Activated T-helper 1 cell treated with anti-CD3 and anti-CD28 coated beads, Interleukin-2, amount 50 U/mL, for 16 hours (primary cell): ENCODE results near the gene ADAMTS14.
"Not testable (repeated sequence)": the region's sequence is repeated elsewhere in the genome, so short reads cannot be mapped to it uniquely, and the experiment has no call there.

Experiments
- DNase-seq, 2 donors: peaks; one replicate each; pipeline ENCODE4 v3.0.0-alpha.2; 2020; ENCODE audit warnings: low read depth in 1 of 2, low spot score in 1 of 2

Gene ADAMTS14

DNA sequence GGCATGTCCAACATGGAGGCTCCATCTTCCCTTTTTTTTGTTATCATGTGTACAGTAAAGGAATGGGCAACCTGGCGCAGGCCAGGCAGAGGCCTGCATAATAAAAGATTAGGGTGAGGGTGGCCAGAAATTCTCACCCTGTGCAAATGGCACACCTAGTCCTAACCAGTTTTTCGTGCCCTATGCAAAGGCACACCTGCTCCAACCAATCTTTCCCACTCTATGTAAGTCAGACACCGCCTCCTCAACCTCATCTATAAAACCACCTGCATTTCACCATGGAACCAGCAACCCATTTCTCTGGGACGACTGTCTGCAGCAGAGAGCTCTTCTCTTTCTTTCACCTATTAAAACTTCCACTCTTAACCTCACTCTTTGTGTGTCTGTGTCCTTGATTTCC, 96.8 kb downstream of the ADAMTS14 start:
- no peak for DNase-seq

DNA sequence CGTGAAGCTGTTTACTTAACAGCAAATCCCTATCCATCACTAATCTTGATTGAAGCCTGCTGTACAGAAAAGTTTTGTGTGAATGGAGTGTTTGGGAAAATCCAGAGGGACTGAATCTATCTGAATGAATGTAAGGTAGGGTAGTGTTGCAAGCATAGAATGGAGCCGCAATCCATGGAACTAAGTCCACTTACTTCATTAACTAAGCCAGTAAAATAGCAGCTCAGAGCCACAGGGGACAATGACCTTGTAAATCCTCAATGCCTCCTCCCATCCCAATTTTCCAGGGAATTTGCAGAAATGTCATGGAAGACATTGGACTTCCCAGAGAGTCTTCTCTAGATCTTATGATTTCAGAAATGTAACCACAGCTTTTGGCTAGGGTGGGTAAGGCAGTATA, 97.7 kb downstream of the ADAMTS14 start:
- DNase-seq, result no peak

DNA sequence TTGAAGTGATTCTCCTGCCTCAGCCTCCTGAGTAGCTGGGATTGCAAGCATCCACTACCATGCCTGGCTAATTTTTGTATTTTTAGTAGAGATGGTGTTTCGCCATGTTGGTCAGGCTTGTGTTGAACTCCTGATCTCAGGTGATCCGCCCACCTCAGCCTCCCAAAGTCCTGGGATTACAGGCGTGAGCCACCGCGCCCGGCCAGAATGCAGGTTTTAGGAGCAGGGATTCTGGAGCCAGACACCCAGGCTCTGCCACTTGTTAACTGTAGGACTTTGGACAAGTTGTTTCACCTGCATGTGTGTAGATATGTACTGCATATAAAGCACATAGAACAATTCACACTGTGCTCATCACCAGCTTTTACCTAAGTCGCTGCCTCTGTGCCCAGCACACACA, 98.2 kb downstream of the ADAMTS14 start:
- DNase-seq, result not testable (repeated sequence)

DNA sequence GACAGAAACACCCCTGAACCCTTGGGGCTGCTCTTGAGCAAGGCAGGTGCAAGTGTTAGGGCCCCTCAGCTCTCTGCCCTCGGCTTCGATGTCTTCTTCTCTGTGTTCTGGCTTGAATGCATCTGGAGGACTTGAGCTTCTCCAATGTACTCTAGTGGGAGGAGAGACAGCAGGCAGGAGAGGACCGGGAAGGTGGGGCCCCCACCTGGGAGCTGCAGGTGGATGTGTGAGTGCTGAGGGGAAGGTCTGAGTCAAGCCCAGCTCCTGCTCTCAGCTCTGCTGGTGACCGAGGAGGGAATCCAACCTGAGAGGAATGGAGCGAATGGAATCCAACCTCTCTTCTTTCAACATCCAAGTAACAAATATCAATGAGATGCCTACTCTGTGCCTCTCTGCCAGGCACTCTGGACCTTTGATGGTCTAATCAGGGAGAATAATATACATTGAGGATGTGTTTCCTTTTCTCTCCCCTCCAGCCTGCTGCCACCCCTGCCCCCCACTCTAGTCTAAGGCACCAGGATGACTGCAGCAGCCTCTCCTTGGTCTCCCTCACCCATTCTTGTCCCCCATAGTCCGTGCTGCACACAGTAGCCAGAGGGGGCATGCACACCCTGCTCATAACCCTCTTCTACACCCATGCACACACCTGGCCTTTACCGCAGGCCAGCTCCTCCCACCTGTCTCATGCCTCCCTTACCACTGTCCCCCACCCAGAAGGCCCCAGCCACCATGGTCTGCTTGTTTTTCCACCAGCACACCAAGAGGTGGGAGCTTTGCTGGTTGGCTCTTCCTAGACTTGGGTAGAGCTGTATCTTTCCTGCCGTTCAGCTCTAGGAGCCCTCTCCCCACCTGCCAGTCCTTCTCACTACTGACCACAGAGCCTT, 99.2 kb downstream of the ADAMTS14 start:
- DNase-seq, result no peak

DNA sequence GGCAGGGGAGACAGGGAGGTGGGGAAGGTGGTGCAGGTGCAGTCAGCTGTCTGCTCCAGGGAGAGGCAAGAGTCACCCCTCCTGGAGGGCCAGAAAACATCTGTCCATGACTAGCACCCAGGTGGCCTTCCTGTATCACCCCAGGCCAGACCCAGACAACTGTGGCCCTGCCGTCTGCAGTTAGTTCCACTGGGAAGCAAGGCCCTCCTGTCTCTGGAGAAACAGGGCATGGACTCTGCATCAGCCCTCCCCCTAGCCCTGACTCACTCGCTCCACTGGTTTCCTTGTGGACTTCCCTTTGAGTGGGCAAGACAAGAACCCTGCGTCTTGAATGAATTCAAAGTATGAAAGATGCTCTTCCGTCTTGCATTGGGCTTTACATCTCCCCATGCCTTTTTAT, 100.3 kb downstream of the ADAMTS14 start:
- DNase-seq, result no peak

DNA sequence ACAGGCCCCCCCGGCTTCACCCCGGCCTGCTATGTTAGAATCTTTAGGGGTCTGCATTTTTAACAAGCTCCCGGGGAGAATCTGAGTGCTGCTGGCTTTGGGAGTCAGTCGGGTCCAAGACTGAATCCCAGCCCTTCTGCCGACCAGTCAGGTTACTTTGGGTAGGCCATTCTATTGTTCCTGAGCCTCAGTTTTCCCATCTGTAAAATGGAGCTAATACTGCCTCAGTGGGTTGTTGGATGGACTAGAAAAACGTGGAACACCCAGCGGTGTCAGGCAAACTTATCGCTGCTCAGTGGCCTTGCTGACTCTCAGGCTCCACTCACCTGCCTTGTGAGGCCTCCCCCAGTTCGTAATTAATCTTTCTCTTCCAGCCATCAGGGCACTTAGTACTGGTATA, 101.2 kb downstream of the ADAMTS14 start:
- DNase-seq, result no peak

DNA sequence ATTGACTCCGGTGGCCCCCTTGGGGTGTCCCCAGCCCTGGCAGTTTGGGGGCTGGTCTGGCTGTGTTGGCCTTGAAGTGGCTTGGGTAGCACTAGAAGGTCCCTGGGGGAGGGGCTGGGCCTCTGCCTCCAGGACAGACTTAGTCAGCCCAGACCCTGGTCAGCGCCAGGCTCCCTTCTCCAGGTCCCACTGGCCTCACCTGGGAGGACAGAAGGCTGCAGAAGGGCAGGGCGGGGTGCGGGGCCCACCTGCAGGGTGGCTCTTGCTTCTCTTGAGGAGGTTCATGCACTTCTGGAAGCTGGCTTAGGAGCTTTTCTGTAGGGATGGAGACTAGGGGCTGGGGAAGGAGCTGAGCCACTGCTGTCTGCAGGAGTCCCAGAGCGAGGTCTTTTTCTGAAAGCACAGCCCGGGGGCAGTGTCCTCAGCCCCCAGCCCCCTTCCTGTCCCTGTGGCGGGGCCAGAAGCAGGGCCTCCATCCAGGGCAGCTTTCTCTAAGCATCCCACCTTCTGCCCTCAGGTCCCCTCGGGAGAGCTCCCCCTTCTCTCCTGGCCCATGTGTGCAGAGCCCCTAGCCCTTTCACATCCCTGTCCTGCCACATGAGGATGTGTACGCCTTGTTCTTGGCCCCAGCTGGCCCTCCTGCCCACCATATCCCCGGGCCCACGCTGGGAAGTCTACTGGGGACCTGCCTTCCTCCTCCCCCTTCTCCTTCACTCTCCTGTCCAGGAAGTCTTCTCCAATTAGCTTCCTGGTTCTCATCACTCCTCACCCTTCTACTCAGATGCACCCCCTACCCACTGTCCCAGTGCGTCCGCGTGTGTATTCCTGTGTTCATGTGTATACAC, 101.9 kb downstream of the ADAMTS14 start:
- DNase-seq, result no peak

DNA sequence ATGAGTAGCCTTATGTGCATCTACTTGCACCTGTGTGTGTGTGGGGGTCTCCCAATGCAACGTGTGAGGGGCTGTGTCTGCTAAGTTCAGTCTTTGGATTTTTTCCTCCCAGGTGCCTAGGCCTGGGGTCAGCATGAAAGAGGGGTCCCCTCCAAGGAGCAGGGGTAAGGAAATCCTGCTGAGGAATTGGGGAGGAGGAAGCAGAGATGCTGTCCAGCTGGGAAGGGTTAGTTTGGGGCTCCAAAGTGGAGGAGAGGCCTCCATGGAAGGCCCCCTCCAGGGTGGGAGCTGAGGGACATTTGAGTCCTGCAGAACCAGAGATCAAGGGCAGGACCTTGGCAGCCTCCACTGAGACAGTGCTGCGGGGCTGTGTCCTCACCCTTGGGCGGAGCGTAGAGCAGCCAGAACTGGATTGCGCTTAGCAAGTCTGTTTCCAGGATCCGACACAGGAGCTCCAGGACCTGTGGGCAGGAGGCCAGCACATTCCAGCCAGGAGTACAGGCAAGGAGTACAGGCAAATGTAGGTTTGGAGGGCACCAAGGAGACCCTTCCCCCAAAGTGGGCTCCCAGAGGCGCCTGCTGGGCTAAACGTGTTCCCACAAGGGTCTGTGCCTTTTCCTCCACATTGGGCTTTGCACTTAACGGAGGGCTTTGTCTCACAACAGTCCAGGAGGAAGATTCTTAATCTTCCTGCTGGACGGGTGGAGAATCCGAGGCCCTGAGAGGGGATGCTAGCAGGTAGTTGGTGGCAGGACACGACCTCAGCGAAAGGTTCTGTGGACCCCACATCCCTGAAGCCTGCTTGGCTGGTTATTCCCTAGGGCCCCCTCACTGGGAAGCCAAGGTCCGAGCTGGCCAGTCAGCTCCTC, 102.7 kb downstream of the ADAMTS14 start:
- no peak for DNase-seq

DNA sequence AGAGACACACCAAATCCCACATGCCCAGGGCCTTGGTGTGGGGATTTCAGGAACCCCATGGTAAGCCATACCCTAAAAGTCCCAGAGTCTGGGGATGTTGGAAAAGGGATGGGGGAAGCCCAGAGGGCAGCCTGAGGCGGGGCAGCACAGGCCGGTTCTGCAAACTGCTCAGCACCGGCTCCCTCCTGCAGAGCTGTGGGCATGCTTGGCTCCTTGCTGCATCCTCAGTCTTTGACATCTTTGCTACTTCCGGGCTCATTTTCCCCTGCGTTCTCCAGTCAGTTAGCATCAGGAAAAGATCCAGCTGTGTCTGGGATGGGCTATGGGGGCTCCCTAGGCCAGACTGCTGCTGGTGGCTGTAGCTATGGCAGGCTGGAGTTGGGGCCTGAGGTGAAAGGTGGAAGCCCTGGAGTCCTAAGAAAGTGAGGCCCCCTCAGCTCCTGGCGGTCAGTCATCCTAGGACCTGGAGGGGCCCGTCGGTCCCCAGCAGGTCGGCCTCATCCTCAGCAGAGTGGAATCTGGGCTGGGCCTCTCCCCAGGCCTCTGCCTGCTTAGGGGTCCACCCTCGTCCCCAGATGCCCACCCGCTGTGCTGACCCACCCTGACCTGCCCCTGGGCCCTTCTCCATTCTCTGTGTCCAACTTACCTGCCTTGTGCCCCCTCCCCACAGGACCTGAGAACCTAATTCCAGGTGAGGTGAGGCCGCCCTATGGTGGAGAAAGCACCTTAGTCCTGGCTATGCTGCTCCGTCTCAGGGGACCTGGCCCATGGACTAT, 103.6 kb downstream of the ADAMTS14 start:
- no peak for DNase-seq

DNA sequence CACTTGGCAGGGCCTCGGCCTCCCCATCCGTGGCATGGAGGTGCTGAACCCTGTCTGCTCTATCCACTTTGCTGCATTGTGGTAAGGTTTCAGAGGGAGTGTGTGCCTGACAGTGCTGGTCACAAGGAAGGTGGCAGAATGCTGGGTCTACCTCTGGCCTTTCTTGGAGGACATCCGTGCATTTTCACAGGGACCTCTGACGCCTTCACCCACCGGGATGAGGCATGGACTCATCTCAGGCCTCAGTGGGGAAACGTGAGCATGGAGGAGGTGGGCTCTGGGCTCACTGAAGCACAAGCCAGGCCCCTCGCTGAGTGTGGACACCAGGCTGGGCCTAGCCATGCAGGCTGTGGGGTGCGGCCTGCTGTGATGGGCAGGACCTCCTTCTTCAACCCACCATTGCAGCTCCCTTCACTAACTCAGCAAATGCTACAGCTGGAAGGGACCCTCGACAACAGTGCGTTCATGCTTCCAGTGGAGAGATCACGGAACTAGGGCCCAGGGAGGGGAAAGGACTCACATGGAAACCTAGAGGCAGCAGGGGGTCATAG, 104.2 kb downstream of the ADAMTS14 start:
- no peak for DNase-seq

DNA sequence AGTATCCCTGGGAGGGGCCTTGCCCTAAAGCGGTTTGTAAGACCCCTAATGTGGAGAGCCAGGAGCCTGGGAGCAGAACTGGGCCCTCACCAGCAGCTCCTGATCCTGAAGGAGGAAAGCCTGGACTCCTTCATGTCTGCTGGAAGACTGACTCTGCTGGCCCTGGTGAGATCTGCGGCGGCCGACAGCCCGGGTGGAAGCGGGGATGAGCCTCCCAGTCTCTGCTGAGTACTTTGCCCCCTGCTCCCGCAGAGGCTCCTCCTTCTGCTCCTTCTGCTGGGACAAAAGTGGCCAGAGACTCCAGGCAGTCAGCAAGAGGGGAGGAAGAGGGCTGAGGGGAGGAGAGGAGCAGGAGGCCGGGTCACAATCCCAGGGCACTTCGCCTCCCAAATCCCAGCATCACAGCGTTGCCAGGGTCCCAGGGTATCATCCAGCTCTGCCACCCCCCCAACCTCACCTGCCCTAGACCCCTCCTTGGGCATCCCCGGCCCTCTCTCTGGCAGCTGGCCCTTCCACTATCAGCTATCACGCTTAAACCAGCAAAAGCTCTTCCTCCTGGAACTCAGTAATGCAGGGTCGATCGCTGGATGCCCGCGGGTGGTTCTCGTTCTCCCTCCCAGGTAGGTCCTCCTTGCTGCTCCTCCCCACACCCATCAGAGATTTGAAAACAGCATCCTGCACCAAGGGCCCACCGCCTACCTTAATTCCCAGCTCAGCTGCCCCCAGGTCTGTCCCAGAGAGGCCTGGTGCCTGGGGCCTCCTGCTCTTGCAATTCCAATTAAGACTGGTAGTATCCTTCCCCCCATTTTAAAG, 105.0 kb downstream of the ADAMTS14 start:
- DNase-seq, result no peak

DNA sequence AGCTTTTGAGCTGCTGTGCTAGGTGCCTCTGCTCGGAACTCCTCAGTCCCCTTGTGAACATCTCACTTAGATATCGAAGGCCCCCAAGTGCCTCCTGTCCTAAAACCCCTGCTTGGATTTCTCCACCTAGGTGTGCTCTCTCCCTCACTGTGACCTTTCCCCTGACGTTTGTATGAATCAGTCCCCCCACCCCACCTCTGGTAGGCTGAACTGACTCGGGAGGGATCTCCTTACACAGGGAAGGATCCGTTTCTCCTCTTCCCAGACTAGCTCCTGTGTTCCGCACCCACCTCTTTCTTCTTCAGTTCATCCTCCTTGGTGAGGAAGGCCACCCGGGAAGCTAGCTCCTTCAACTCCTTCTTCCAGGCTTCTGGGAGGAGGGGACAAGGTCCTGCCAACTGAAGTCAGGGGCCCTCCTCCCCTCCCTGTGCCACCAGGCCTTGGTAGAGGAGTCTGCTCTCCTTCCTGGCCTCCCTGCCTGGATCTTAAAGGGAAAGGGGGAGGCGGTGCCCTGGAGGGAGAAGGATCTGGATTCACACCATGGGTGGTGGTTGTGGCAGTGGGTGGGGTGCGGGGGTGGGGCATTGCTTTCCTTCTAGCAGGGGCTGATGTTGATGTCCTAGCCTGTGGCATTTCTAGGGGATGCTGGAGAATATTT, 106.1 kb downstream of the ADAMTS14 start:
- no peak for DNase-seq

DNA sequence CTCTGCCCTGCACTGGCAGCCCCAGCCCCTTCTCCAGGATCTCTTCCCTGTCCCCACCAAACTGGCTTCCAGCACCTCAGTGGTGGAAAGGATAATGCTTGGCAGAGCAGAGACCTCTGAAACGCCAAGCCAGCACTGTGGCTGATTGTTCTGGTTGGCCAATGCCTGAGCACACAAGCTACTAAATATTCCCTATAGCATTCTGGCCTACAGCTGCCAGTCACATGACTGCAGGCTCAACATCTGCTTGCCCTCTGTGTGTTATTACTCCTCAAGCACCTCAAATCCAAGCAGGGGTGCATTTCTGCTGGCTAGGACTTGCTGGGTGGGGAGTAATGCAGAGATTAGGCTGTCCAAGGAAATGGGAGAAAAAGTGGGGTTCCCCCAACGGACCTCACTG, 106.8 kb downstream of the ADAMTS14 start:
- no peak for DNase-seq

DNA sequence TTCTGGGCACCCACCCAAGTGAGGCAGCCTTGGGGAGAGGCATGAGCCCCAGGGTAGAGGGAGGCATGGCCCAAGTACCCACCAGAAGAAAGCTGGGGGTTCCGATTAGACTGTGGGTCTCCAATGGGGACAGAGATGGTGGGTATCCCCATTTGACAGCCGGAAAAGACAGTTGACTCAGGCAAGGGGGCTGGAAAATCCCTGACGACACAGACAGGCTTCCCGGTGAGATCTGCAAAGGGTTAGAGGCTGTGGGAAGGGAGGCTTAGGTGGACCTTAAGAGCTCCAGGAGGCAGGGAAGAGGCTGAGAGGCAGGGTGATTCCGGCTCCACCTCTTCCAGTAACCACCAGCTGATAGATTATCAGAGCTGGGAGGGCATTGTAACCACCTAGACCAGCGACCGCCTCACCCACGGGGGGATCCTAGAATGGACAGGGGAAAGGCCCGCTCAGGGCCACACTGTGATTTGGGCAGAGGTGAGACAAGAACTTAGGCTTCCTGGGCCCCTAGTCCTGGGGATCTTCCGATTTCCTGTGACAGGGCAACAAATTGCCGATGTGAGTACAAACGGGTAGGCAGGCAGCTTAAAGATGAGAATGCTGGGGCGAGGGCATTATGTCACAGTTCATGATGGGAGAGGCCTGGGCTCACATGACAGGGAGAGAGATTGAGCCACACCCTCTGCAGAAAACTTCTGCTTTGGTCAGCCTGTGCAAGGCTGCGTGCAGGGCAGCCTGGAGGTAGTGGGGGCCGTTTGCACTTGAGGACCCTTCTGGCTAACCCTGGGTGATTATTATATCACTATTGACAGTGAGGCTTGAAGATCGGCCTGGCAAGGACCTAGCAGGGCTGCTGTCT, 107.4 kb downstream of the ADAMTS14 start:
- no peak for DNase-seq

DNA sequence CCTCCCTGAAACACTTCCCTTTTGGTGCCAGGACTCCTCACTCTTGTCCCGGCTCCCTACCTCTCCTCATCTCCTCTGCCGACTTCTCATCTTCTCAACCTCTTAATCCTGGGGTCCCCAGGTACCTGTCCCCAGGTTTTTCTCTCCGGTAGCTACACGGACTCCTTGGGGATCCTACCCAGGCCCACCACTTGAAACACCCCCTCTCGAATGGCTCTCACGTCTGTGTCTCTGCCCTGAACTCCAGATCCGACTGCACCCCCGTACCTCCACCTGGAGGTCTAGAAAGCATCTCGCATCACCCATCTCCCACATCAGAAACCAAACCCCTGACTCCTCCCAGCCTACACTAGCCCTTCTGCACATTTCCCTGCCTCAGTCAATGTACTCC, 108.1 kb downstream of the ADAMTS14 start:
- no peak for DNase-seq

DNA sequence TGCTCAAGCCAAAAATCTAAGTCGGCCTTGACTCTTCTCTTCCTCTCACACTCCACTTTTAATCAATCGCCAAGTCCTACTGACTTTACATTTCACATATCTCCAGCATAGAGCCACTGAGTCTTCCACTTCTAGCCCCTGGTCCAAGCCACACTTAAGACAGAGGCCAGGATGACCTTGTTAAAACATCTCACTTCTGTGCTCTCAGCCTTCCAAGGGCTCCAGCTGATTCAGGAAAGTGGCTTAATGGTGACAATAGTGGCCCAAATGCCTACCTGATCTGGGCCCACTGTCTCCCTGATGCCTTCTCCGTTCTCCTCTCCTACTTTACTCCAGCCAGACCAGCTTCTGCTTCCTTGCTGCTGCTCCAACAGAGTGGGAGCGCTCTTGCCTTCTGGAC, 108.5 kb downstream of the ADAMTS14 start:
- no peak for DNase-seq

DNA sequence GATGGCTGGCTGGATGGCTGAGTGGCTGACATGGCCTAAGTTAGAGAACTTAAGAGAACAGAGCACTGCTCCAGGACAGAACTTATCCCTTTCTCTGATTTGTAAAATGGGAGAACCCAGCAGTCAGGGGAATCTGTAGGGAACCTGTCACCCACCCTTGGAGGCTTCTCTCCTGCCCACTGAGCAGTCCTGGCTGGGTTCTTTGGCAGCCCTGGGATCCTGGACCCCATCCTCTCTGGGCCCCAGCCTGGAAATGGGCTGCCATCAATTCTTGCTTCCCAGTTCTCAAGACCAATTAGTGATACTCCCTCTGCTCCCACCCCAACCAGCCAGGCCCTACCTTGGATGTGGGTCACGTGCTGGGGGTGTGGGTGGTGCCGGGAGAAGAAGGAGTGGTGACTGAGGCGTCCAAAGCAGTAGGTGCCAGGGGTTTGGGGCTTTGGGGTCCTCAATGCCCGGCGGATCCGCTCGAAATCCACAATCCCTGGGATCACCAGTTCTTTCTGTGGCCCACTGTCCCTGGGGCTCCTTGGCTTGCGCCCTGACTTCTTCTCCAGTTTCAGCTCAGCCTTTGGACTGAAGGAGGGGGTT, 109.2 kb downstream of the ADAMTS14 start:
- DNase-seq, result no peak
